ENCODE results near the gene NT5C2.

GRCh38 chr10:103103989-103104388, 89.1 kb downstream of the NT5C2 start:
- TF ChIP-seq CTCF (IDR thresholded peaks at IDR 0.05; ENCODE audit: borderline replicate concordance, extremely low read depth, low read length, poor library complexity, severe bottlenecking) (no peak), EZH2 (IDR thresholded peaks at IDR 0.05; ENCODE audit: borderline replicate concordance, low read depth, low read length, severe bottlenecking) (no peak)

Measured in DND-41 (cell line).